ENCODE measurements around the gene SAMD4A.

- TF ChIP-seq, protein P1, sequence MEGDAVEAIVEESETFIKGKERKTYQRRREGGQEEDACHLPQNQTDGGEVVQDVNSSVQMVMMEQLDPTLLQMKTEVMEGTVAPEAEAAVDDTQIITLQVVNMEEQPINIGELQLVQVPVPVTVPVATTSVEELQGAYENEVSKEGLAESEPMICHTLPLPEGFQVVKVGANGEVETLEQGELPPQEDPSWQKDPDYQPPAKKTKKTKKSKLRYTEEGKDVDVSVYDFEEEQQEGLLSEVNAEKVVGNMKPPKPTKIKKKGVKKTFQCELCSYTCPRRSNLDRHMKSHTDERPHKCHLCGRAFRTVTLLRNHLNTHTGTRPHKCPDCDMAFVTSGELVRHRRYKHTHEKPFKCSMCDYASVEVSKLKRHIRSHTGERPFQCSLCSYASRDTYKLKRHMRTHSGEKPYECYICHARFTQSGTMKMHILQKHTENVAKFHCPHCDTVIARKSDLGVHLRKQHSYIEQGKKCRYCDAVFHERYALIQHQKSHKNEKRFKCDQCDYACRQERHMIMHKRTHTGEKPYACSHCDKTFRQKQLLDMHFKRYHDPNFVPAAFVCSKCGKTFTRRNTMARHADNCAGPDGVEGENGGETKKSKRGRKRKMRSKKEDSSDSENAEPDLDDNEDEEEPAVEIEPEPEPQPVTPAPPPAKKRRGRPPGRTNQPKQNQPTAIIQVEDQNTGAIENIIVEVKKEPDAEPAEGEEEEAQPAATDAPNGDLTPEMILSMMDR (IDR thresholded peaks at IDR 0.05): no peak
- no peak for TF ChIP-seq POLR2A (IDR thresholded peaks at IDR 0.05)
Measured at GRCh38 chr14:54700717-54701116, 133.8 kb downstream of the SAMD4A start.
